Measurements from ENCODE around the gene C3orf20.

C3orf20 gene

DNA sequence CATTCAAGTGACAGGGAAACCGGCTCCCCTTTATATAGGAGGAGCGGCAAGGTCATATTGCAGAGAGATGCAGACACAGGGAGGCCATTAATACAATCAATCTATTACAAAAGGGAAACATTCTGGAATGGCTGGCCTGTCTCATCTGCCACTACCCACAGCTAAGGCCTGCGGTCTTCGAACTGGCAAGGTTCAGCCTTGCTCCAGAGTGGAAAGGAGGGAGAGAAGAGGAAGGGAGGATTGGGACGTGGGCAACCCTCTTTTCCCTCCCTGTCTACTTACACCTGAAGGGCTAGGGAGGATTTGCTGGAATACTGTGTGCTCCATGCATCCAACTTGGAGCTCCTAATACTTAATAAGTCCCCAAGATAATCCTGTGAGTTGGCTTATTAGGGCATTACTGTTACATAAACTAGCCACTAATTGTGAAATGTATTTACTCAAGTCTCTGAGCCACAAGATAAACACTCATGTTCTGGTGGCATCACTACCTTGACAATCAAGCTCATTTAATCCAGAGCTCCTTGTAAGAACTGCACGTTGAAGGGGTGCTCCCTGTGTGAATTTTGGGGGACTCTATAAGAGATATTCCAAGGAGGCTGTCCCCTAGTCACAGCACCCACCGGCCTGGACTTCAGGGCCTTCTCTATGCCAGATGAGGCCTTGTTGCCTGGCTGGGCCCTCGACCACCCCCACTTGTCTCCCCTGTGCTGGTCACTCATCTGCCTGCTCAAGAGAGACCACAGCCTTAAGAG lies 43.1 kb upstream of the C3orf20 start:
- DNase-seq (ENCODE audit: low read depth): no peak
- H3K4me3 ChIP-seq (ENCODE audit: low read depth, low read length): no peak overlapping the region
- no peak for TF ChIP-seq CTCF (conservative IDR thresholded peaks at IDR 0.05; ENCODE audit: low read depth, low read length)

GRCh38 chr3:14632442-14632930 lies 42.5 kb upstream of the C3orf20 start:
- no peak for TF ChIP-seq CTCF (conservative IDR thresholded peaks at IDR 0.05; ENCODE audit: low read depth, low read length)
- H3K4me3 ChIP-seq (ENCODE audit: low read depth, low read length): no peak overlapping the region
- DNase-seq (ENCODE audit: low read depth): no peak

DNA sequence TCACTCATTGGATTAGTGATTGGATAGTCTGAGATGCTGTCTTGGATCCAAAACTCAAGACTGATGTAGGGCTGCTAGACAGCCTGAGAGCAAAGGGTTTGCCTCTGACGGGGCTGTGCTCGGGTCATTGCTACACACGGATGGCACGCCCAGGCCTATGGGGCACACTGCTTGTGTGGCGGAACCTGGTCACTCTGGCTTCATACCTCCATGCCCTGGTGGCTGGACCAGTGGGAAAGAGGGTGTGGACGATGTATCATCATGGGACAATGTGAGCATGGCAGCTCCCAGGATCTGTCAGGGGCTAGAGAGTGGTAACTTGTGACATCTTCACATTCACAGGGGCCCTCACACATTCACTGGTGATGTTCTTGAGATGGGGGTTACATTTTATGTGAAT lies 41.5 kb upstream of the C3orf20 start:
- no peak overlapping the region for H3K4me3 ChIP-seq (ENCODE audit: low read depth, low read length)
- no peak for DNase-seq (ENCODE audit: low read depth)
- TF ChIP-seq CTCF (conservative IDR thresholded peaks at IDR 0.05; ENCODE audit: low read depth, low read length): no peak

- TF ChIP-seq CTCF (conservative IDR thresholded peaks at IDR 0.05; ENCODE audit: low read depth, low read length): peak; percentile 94
- no peak overlapping the region for H3K4me3 ChIP-seq (ENCODE audit: low read depth, low read length)
- peak; percentile 88 for DNase-seq (ENCODE audit: low read depth)
Measured at GRCh38 chr3:14633819-14634424, 41.0 kb upstream of the C3orf20 start.

GRCh38 chr3:14634763-14635400 lies 40.1 kb upstream of the C3orf20 start:
- no peak for DNase-seq (ENCODE audit: low read depth)
- no peak for TF ChIP-seq CTCF (conservative IDR thresholded peaks at IDR 0.05; ENCODE audit: low read depth, low read length)
- no peak overlapping the region for H3K4me3 ChIP-seq (ENCODE audit: low read depth, low read length)

- TF ChIP-seq CTCF (conservative IDR thresholded peaks at IDR 0.05; ENCODE audit: low read depth, low read length): no peak
- no peak for DNase-seq (ENCODE audit: low read depth)
- H3K4me3 ChIP-seq (ENCODE audit: low read depth, low read length): no peak overlapping the region
Measured at GRCh38 chr3:14636496-14637087, 38.3 kb upstream of the C3orf20 start.

All from choroid plexus epithelial cell (primary cell).